HEK293T (cell line): ENCODE measurements around the gene ATP4B.

ENCODE experiments used
- NFRKB ChIP-seq: fragments of 450-650 bp; IDR thresholded peaks from 2 replicates; pipeline ENCODE4 v1.6.1; 2016; ENCODE audit warnings: mild to moderate bottlenecking, moderate library complexity
- SP1 ChIP-seq: fragments of 450-650 bp; IDR thresholded peaks from 2 replicates; pipeline ENCODE4 v1.6.1; 2017

GRCh38 chr13:113646921-113647340, 11.1 kb downstream of the ATP4B start:
- TF ChIP-seq SP1: no peak
- TF ChIP-seq NFRKB: no peak
